Uterus (tissue), 2 donors: Measurements from ENCODE around the gene GMDS.

Experiments
- CTCF ChIP-seq, 4 experiments: fragments of 200-600 bp in 2 of 4; fragments of 450-650 bp in 2 of 4; sonication (generic) in 2 of 4; IDR thresholded peaks; one replicate each; pipeline ENCODE4 v1.5.1; 2016 to 2019; ENCODE audit warnings: antibody characterized with exemption in 4 of 4, mild to moderate bottlenecking in 2 of 4, moderate library complexity in 1 of 4
- POLR2A ChIP-seq, 2 donors: fragments of 450-650 bp; IDR thresholded peaks; one replicate each; pipeline ENCODE4 v1.6.1; 2016; ENCODE audit warnings: antibody characterized with exemption in 2 of 2, mild to moderate bottlenecking in 1 of 2, moderate library complexity in 1 of 2

- TF ChIP-seq CTCF (IDR thresholded peaks at IDR 0.05) (no peak), POLR2A (IDR thresholded peaks at IDR 0.05) (no peak)
Observed at GRCh38 chr6:1869769-1870168, 375.6 kb downstream of the GMDS start.
